Measurements from ENCODE around the gene MEDAG. TPM values are rescaled to one million over a fixed set of nuclear protein-coding genes. Genes with fewer than 3 reads are reported as not detected.

The MEDAG gene
- total and polyA plus RNA-seq, 8 donors, result 2.1 to 16.5 (median 3.8) TPM

- H3K4me1 ChIP-seq, result no peaks in the 10 kb centered on the region
- H3K36me3 ChIP-seq, result no peaks in the 10 kb centered on the region
- H3K4me3 ChIP-seq, result no peak overlapping the region
- intact Hi-C loops (cut with DNase I), result no loop called here
- H3K27ac ChIP-seq, result no peak overlapping the region
- no peak for ATAC-seq
- H3K9me3 ChIP-seq, result no peaks in the 10 kb centered on the region
- TF ChIP-seq CTCF (IDR thresholded peaks at IDR 0.05), result no peak
- DNase-seq, result peak in 1 of 4 donors; percentile 32
- peaks cover 0 to 11% of the 10 kb centered on the region in 2 donors for H3K27me3 ChIP-seq
These were observed 9.8 kb downstream of the MEDAG start for GRCh38 chr13:30915691-30916541.

- DNase-seq, result no peak
- Histone ChIP-seq H3K36me3 (no peaks in the 10 kb centered on the region), H3K4me1 (no peaks in the 10 kb centered on the region), H3K9me3 (no peaks in the 10 kb centered on the region), H3K4me3 (no peak overlapping the region), H3K27me3 (peaks cover 0 to 11% of the 10 kb centered on the region in 2 donors), H3K27ac (no peak overlapping the region)
- intact Hi-C loops (cut with DNase I), result no loop called here
- TF ChIP-seq CTCF (IDR thresholded peaks at IDR 0.05), result no peak
- no peak for ATAC-seq
These were observed 10.9 kb downstream of the MEDAG start for GRCh38 chr13:30916991-30917390.

GRCh38 chr13:30918662-30919405 is 12.8 kb downstream of the MEDAG start:
- no peak overlapping the region for H3K4me3 ChIP-seq
- no peak for DNase-seq
- no peaks in the 10 kb centered on the region for H3K9me3 ChIP-seq
- no peak overlapping the region for H3K27ac ChIP-seq
- TF ChIP-seq CTCF (IDR thresholded peaks at IDR 0.05), result no peak
- intact Hi-C loops (cut with DNase I), result no loop called here
- H3K36me3 ChIP-seq, result no peaks in the 10 kb centered on the region
- no peaks in the 10 kb centered on the region for H3K4me1 ChIP-seq
- H3K27me3 ChIP-seq, result peaks cover 0 to 11% of the 10 kb centered on the region in 2 donors
- ATAC-seq, result no peak

- no peaks in the 10 kb centered on the region for H3K9me3 ChIP-seq
- ATAC-seq, result no peak
- intact Hi-C loops (cut with DNase I), result no loop called here
- DNase-seq, result no peak
- no peak overlapping the region for H3K27ac ChIP-seq
- H3K36me3 ChIP-seq, result no peaks in the 10 kb centered on the region
- no peak overlapping the region for H3K4me3 ChIP-seq
- H3K27me3 ChIP-seq, result peaks cover 0 to 9% of the 10 kb centered on the region in 2 donors
- H3K4me1 ChIP-seq, result no peaks in the 10 kb centered on the region
- TF ChIP-seq CTCF (IDR thresholded peaks at IDR 0.05), result no peak
These were observed 14.3 kb downstream of the MEDAG start for GRCh38 chr13:30920162-30920909.
